GM13976 (cell line): Measurements from ENCODE around the gene DNAJA4.
A peak's percentile ranks its signal among the peaks of the same experiment; 100 is the strongest.

Experiments used
- DNase-seq: peaks from one replicate; pipeline ENCODE4 v3.0.0; 2012; ENCODE audit warnings: low spot score
- CTCF ChIP-seq: IDR thresholded peaks from 2 replicates; pipeline ENCODE4 v1.5.1; 2012; ENCODE audit warnings: borderline replicate concordance, mild to moderate bottlenecking; ENCODE audit not compliant: insufficient read depth; ENCODE audit errors: extremely low read depth, missing control alignments, control extremely low read depth
- in situ Hi-C: fragments of 300-500 bp; cut with MboI; formaldehyde crosslinking; loops from one replicate; pipeline ENCODE4 v1.12.0; 2022; ENCODE audit warnings: low sequenced_read_pairs, mixed read lengths, inconsistent platforms; ENCODE audit not compliant: unreplicated experiment

The DNAJA4 gene

GRCh38 chr15:78284758-78285157 is 20.4 kb downstream of the DNAJA4 start:
- in situ Hi-C loops = no loop called here
- TF ChIP-seq CTCF = no peak
- no peak for DNase-seq

GRCh38 chr15:78290222-78290621 is 25.9 kb downstream of the DNAJA4 start:
- DNase-seq = no peak
- no peak for TF ChIP-seq CTCF
- in situ Hi-C loops = no loop called here

- no peak for DNase-seq
- no peak for TF ChIP-seq CTCF
- in situ Hi-C loops = no loop called here
Measured at GRCh38 chr15:78291052-78291451, 26.7 kb downstream of the DNAJA4 start.

- in situ Hi-C loops = no loop called here
- TF ChIP-seq CTCF = no peak
- no peak for DNase-seq
Measured at GRCh38 chr15:78291698-78292097, 27.3 kb downstream of the DNAJA4 start.

GRCh38 chr15:78292219-78292618 is 27.9 kb downstream of the DNAJA4 start:
- no peak for DNase-seq
- in situ Hi-C loops = no loop called here
- no peak for TF ChIP-seq CTCF

GRCh38 chr15:78299101-78299930 is 35.0 kb downstream of the DNAJA4 start, which contains the start of gene SKIC8:
SKIC8 (minus strand) TSS chr15:78299609; CDS start chr15:78295686, 3,923 bp downstream.
- DNase-seq = peak; percentile 97
- in situ Hi-C loops = no loop called here
- TF ChIP-seq CTCF = no peak
